Mesenteric fat pad (tissue), 1 donor: ENCODE results near the gene LTBR. TPM values are rescaled to one million over a fixed set of nuclear protein-coding genes. Genes with fewer than 3 reads are reported as not detected.
"Not testable (repeated sequence)": the region's sequence is repeated elsewhere in the genome, so short reads cannot be mapped to it uniquely, and the experiment has no call there.

Experiments
- DNase-seq: peaks from one replicate; pipeline ENCODE4 v3.0.0-alpha.2; 2020; ENCODE audit warnings: low spot score
- long read RNA-seq: library from polyadenylated mRNA; unstranded; transcript quantifications from one replicate; pipeline ENCODE4 v2.0.0, GENCODE V29; 2020
- total RNA-seq: library from RNA; stranded (reverse); fragmentation: NEBNext Ultra II Directional; extraction: Animal tissue kit (Norgen Biotek cat#: 25700); gene quantifications from one replicate; pipeline ENCODE4 v1.2.1, GENCODE V29; 2021
- donor health status: DM: yes; HTN: yes; CAD: no.

LTBR gene
- 161 TPM for total RNA-seq
- long read RNA-seq, transcript LTBR-201 (10 exons, 2,260 nt), result major isoform, 366 of 651 reads
- long read RNA-seq, transcript LTBR-203 (2 exons, 2,327 nt), result minor isoform, 6 of 651 reads
- long read RNA-seq, partial matches to known transcripts, result 195 of 651 reads
- long read RNA-seq, other reads (novel, unspliced or antisense), result 79 of 651 reads

DNA sequence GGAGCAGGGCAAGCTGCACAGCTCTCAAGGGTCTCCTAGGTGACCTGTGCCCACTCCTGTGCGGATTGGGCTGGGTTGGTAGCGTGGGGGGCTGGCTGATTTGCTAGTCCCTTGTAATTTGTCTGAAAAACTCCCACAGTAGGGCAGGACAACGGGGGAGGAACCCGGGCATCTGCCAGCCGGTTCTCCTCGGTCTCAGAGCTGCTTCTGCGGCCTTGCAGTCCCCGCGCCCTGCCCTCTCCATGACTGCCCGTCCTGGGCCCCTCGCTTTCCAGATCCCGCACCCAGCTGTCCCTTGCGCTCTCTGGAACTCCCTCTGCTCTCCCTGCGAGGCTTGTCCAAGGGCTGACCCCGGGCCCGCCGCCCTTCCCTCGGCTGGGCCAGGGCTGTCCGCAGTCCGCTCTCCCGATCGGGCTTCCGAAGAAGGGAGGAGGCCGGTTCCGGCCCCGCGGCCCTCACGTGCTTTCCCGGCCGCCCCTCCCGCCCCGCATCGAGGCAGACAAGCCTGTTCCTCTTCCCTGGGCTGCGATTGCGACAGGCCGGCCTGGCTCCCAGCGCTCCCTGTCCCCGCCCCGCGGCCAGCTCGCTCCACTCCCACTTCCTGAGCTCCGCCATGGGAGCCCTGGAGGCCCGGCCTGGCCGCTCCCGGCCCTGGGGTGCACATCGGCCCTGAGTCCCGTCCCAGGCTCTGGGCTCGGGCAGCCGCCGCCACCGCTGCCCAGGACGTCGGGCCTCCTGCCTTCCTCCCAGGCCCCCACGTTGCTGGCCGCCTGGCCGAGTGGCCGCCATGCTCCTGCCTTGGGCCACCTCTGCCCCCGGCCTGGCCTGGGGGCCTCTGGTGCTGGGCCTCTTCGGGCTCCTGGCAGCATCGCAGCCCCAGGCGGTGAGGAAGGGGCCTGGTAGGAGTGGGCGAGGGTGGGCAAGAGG is at the start of gene LTBR:
TSS of gene LTBR (plus strand) at position 591 of the 927 bp plus-strand sequence. CDS start at position 788, 197 bp downstream.
- DNase-seq, result peak; percentile 98

GRCh38 chr12:6334359-6334758 is 49.6 kb upstream of the LTBR start:
- DNase-seq, result no peak

- DNase-seq, result no peak
Observed at GRCh38 chr12:6334940-6335450, 49.0 kb upstream of the LTBR start.

DNA sequence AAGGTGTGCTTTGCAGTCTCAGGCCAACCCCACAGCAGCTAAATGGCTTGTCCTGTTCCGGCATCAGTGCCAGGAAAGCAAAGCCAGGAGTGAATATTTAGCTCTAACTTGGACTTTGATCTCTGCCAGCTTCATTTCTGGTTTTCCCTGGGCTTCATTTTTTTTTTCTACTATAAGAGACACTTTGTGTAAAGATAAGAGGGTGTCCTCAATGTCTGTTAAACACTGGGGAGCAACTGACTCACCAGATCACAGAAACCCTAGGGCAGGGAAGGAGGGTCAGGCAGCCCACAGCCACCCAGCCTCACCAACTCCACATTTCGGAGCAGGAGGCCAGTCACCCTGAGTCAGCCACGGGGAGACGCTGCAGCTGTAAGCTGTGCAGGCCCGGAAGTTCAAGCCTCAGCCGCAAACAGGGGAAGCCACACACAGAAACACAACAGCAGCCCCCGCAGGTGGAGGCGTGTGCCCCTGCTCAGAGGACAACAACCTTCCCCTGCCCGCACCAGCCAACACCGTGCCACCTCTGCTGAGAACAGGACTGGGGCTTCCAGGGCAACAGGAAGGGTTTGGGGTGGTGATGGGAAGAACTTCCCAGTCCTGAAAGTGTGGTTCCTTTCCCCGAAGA is 48.4 kb upstream of the LTBR start:
- no peak for DNase-seq

DNA sequence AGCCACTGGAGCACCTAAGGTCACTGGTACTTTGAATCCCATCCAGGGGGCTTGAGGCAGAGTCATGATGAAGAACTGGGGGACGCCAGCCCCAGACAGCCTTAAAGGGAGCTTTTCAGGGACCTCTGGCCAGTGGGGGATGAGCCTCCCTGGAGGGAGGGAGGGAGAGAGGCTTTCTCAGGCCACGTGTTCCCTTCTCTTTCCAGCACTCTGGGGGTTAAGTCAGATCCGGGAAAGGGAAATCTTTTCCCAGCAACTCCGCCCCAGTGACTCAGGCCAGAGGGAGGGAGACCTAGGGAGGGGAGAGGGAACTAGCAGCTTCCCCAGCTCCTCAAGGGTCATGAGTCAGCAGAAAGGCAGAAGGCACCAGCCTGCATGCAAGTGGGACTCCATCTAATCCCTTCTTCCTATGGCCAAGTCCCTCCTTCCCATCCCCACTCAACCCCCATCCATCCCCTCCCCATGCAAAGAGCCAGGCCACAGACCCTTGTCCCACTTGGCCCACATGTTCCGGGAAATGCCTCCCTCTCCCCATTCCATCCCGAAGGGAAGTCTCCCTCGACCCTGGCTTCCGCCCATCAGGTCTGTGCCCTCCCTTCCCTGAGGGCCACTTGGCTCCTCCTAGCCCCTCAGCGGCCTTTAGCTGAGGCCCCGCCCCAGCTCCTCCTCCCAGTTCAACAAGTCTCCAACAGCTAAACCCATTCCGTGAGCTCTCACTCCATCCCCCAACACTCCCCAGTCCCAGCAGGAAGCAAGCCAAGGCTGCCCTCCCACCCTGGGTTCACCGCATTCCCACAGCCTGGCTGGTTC is 47.7 kb upstream of the LTBR start:
- DNase-seq, result peak; percentile 96

- no peak for DNase-seq
Observed at GRCh38 chr12:6336889-6337853, 46.8 kb upstream of the LTBR start.

DNA sequence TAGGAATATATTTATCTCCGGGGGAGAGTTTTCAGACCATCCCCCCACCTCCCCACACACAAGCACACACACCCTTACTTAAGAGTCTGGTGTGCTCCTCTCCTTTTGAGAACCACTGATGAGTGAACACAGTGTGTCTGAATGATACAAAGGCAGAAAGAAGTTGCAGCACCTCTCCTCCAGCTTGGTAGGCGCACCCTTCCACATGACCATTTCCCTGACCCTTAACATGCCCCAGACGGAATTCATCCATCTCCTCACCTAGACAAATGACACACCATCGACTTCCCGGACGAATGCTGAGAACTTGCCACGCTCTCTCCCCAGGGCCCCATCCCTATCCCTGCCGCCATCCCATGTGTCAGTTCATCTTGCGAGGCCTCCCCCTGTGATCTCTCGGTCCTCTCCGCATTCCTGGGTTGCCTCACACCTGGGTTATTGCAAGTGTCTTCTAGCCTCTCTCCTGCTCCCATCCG is 46.0 kb upstream of the LTBR start:
- DNase-seq, result no peak

- not testable (repeated sequence) for DNase-seq
Observed at GRCh38 chr12:6338536-6338935, 45.4 kb upstream of the LTBR start.

DNA sequence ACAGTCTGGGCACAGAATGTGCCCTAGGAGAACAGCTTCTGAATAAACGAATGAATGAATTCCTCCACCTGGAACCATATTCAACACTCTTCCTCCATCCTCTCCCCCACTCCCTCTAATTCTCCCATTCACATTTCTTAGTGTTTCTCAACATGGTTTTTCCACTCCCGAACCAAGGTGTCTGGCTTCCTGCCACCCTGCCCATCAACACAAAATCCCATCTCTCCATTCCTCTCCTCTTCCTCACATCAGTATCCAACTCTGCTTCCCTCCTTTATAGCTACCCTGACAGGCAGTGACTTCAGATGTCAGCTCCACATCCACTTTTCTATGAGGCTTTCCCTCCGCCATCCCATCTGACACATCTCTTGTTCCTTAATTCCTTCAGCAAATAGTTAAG is 45.0 kb upstream of the LTBR start:
- DNase-seq, result no peak

DNA sequence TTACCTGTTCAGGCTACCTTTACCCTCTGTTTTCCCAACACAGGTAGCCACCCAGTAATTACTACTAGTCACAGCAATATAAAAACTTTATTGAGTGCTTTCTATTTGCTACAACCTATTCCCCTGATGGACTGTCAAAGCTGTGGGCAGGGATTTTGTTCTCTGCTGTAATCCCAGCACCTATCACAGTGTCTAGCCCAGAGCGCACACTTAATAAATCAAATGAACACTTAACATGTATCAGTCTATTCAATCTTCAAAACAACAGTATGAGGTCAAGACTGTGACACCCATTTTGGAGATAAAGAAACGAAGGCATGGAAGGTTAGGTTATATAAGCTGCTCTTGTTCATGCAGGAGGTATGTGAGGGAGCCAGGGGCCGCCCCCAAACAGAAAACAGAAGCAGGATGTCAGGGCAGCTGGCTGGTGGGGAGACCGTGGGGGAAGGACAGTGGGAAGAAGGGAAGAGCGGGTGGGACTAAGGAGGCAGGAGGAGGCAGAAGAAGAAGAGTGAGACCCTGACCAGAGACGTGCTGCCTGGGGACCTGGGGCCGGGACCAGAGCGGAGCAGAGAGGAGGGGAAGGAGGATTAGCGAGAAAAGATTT is 43.8 kb upstream of the LTBR start:
- no peak for DNase-seq

GRCh38 chr12:6340745-6341416 is 43.1 kb upstream of the LTBR start:
- DNase-seq, result no peak

GRCh38 chr12:6341417-6342139 is 42.4 kb upstream of the LTBR start, which contains the start of gene TNFRSF1A:
TNFRSF1A (minus strand) TSS chr12:6342076; CDS start chr12:6341814, 262 bp downstream.
- no peak for DNase-seq

- no peak for DNase-seq
Observed at GRCh38 chr12:6342140-6342889, 41.6 kb upstream of the LTBR start.

DNA sequence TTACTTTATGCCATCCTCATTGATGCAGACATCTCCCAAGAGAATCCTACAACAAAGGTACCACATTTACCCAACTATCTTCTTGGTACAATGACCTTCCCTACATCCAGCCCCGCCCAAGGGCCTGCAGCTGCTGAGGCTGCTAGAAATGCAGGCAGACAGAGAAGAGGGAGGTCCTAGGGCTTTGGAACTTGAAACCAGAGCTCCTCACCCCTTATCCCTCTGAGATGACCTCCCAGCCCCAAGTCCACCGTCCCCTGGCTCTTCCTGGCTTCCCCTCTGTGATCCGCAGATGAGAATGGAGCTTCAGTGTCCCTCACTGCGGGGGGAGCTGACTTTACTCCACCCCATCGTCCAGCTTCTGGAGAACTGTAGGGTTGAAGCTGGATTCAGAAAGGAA is 40.4 kb upstream of the LTBR start:
- DNase-seq, result no peak

GRCh38 chr12:6344101-6344660 is 39.8 kb upstream of the LTBR start:
- DNase-seq, result not testable (repeated sequence)

GRCh38 chr12:6345319-6346091 is 38.5 kb upstream of the LTBR start:
- no peak for DNase-seq
